GM11168 (cell line): ENCODE data around the gene LONP2.
"Not testable (repeated sequence)": the region's sequence is repeated elsewhere in the genome, so short reads cannot be mapped to it uniquely, and the experiment has no call there.

Experiments
- in situ Hi-C: fragments of 300-500 bp; cut with MboI; formaldehyde crosslinking; loops from one replicate; pipeline ENCODE4 v1.12.0; 2022; ENCODE audit warnings: low sequenced_read_pairs; ENCODE audit not compliant: unreplicated experiment

LONP2 gene

DNA sequence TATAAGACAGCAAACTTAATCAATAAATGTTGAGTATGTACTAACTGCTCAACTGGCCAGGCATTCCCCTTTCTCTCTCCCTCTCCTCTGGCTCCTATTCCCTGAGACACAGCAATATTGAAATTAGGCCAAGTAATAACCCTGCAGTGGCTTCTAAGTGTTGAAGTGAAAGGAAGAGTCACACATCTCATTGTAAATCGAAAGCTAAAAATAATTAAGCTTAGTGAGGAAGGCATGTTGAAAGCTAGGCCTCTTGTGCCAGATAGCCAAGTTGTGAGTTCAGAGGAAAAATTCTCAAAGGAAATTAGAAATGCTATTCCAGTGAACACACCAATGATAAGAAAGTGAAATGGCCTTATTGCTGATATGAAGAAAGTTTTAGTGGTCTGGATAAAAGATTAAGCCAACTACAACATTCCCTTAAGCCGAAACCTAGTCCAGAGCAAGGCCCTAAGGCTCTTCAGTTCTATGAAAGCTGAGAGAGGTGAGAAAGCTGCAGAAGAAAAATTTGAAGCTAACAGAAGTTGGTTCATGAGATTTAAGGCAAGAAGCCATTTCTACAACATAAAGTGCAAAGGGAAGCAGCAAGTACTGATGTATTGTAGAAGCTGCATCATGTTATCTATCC lies 38.6 kb downstream of the LONP2 start:
- in situ Hi-C loops: no loop called here

DNA sequence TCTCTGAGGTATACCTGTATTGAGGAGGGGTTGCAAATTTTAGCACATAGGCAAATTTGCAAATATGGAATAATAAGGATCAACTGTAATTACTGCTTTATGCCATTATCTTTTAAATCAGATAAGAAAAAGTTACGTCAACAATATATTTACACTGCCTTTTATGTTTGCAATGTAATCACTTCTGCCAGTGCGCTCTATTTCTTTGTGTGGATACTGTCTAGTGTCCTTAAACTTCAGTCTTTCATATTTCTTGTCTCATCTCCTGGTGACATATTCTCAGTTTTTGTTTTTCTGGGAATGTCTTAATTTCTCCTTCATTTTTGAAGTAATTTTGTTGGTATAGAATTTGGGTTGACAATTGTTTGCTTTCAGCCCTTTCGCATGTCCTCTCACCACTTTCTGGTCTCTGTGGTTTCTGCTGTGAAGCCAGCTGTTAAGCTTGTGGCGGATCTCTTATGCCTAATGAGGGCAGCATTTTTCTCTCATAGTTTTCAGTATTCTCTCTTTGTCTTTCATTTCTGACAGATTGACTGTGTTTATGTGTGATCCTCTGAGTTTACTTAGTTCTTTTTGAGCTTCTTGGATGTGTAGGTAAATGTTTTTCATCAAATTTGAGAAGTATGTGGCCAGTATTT lies 40.8 kb downstream of the LONP2 start:
- in situ Hi-C loops: no loop called here

DNA sequence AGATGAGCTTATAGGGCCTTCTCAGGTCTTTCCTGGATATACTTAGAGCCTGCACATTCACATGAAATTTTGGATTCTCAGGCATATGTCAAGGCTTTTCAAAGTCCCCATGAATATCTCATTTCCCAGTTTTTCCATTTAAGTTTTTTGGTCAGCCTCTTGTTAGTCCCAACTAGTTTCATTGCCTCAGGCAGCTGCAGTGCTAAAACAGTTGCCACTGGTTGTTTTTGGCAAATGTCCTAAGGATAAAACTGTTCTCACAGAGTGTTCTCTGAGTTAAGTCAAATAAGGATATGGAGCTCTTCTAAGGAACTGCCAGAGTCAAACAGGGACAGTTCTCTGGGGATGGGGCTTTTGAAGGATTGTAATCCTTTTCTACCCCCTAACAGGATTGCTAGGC lies 43.1 kb downstream of the LONP2 start:
- in situ Hi-C loops: no loop called here

DNA sequence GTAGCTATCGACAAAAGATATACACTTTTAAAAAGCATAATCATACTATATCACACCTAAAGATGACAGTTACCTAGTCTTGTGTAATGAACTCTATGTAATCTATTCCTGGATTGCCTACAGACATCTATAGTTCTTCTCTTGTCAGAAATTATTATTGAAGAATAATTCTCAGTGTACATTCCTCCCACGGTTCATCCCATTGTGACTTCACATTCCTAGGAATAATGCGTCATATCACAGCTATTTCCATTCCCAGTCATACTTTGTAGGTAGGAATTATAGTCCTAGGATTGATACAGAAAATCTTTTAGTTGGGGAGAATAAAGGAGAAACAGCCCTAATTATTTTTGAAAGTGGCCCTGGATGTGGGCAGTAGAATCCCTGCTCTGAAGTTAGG lies 47.2 kb downstream of the LONP2 start:
- in situ Hi-C loops: no loop called here

DNA sequence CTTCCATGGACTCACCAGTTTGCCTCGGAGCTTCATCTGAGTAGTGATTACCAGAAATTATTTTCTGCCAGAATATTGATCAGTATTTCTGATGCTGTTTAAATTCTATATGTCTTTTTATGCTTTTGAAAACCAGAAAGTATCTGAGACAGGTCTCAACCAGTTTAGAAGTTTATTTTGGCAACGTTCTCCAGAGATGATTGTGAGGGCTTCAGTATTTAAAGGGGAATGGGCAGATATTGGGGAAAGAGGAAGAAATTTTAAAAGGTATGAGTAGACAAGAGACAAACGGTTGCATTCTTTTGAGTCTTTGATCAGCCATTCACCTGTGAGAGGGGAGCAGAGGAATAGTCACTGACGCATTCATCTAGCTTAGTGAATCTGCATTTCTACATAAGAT lies 47.7 kb downstream of the LONP2 start:
- in situ Hi-C loops: no loop called here

DNA sequence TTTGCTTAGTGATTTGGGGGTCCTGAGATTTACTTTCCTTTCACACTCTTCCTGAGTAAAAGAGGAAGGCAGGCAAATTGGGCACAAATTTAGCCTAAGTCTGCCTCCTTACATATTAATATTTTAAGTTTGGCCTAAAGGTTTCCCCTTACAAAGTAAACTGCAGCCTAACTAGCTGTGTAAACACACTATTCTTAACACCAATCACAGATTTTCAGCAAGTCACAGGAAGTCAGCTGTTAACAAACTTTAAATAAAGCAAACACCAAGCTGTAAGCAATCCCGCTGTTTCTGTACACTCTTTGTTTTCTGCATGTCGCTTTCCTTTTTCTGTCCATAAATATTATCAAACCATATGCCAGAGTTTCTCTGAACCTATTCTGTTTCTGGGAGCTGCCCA lies 48.4 kb downstream of the LONP2 start:
- in situ Hi-C loops: no loop called here

DNA sequence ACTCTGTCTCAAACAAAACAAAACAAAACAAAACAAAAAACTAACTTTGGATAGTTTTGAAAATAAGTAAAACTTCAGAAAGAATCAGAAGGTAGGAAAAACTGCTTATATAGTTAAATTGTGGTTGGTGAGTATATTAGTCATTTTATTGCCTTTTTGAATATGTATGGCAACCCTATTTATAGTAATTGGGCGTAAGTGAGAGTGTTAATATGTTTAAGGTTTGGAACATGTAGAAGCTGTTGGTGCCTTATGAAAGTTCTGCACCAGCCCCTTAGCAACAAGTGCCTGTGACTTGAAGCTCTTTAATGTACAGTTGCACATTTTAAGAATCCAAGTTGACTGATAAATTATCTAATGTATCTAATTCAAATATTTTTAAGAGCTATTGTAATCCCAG lies 50.6 kb downstream of the LONP2 start:
- in situ Hi-C loops: no loop called here

DNA sequence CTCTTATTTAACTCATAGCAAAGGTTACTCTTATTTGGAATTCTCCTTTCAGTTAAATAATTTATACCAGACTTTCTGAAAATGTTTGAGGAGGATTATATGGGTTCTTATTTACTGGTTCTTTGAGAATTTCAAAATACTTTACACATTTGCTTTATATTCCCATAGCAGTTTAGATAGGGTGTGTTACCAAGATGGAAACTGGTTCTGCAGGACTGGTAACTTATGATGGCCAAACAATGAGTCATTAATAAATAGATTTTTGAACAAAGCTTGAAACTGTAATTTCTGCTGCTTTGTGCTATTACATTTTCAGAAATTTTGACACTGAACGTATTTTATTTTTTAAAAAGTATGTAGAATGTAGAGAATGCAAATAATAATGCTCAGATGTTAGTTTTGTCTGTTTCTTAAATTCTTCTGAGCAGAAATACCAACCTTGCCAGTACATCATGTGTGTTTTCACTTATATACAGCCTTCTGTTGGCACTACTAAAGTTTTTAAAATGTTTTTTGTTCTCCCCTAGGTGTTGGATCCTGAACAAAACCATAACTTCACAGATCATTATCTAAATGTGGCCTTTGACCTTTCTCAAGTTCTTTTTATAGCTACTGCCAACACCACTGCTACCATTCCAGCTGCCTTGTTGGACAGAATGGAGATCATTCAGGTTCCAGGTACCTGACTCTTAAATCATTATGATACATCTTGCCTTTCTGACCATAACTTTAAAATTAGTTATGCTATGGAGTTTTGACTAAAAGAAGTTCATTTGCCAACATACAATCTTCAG lies 51.6 kb downstream of the LONP2 start:
- in situ Hi-C loops: no loop called here

DNA sequence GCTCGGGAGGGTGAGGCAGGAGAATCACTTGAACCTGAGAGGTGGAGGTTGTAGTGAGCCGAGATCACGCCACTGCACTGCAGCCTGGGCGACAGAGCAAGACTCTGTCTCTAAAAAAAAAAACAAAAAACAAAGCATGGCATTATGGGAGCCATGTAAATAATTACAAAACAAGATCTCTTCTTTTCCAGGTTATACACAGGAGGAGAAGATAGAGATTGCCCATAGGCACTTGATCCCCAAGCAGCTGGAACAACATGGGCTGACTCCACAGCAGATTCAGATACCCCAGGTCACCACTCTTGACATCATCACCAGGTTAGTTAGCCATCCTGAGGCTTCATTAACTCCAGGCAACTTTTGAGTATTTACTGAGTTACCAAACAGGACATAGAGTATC lies 55.4 kb downstream of the LONP2 start:
- in situ Hi-C loops: no loop called here

DNA sequence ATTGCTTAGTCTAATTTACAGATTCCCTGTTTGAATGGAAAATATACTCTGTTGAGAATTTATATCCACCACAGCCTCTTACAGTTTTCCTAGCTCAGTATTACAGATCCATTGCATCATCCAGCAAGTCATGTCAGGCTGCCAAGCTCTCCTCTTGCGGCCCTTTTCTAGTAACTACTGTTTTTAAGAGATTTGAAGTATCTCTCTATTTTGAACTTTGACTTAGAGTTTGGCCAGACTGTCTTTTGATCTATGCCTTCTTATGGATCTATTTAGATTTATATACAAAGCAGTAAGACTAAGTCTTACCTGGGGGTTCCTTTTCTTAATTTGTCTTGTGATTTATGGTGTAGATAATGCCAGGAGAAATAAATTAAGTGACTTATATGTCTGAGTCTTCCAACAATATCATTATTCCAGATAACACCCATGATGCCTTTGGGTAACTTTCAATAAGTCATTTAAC lies 56.3 kb downstream of the LONP2 start:
- in situ Hi-C loops: no loop called here

DNA sequence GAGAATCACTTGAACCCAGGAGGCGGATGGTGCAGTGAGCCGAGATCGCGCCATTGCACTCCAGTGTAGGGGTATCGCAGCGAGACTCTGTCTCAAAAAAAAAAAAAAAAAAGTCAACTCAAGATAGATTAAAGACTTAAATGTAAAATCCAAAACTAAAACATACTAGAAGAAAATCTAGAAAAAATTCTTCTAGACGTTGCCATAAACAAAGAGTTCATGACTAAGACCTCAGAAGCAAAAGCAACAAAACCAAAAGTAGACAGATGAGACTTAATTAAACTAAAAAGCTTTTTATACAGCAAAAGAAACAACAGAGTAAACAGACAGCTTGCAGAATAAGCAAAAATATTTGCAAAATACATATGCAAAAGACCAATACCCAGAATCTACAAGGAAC lies 64.4 kb downstream of the LONP2 start:
- in situ Hi-C loops: no loop called here

DNA sequence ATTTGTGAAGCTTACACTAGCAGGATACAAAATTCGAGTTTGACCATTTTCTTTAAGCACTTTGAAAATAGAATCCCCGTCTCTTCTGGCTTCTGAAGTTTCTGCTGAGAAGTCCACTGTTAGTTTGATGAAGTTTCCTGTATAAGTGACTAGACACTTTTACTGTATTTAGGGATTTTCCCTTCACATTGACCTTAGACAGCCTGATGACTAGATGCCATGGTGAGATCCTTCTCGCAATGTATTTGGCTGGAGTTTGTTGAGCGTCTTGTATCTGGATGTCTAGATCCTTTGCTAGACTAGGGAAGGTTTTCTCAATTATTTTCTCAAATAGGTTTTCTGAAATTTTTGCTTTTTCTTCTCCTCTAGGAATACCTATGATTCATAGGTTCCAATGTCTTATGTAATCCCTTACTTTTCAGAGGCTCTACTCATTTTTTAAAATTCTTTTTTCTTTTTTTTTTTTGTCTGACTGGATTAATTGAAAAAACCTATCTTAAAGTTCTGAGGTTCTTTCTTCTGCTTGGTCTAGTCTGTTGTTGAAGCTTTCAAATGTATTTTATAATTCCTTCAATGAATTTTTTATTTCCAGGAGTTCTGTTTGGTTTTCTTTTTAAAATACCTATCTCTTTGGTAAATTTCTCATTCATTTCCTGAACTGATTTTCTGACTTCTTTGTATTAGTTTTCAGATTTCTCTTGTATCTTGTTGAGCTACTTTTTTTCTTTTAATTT lies 67.0 kb downstream of the LONP2 start:
- in situ Hi-C loops: no loop called here

DNA sequence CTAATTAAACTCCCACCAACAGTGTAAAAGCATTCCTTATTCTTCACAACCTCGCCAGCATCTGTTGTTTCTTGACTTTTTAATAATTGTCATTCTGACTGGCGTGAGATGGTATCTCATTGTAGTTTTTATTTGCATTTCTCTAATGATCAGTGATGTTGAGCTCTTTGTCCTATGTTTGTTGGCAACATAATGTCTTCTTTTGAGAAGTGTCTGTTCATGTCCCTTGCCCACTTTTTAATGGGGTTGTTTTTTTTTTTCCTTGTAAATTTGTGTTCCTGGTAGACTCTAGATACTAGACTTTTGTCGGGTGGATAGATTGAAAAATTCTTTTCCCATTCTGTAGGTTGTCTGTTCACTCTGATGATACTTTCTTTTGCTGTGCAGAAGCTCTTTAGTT lies 69.8 kb downstream of the LONP2 start:
- in situ Hi-C loops: not testable (repeated sequence)

DNA sequence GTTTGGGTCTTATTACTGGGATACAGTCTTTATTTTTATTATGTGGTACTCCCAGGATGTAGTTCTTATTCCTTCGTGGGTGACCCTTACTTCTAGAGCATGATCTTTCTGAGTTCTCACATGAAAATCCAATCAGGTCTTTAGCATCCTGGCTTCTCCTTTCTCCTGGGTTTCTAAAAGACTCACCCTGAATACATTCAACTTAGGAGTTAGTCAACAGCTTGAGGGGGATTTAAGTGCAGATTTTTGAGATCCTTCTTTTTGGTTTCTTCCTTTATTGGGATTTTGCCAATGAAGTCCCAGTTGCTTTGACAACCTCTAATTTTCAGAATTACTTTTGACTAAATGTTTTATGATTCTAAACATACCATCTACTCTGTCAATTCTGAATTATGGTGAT lies 72.9 kb downstream of the LONP2 start:
- in situ Hi-C loops: no loop called here

DNA sequence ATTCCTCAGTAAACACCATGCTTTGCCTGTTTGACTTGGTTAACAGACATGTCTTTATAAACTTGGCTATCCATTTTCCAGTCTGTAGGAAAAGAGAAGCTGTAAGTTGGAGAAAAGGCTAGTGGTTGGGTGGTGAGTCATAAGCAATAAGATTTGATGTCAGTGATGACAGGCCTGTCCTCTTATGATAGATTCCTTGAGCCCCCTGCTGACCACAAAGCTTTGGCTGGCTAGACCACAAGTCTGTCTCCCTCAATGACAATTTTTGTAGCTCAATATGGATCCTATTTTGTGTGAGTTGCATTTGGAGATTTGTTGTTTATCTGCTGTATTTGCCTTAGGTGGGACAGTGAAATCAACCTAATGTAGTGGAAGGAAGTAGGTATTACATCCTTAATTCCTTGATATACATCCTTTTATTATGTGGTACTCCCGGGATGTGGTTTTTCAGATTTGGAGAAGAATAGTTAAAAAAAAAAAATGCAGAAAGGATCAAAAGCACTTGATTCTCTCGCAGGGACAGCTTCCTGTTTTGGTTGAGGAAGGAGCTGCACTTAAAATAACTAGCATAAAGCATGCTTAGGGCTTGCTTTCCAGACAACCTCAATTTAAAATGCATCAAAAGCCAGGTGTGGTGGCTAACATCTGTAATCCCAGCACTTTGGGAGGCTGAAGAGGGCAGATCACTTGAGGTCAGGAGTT lies 73.7 kb downstream of the LONP2 start:
- in situ Hi-C loops: no loop called here

DNA sequence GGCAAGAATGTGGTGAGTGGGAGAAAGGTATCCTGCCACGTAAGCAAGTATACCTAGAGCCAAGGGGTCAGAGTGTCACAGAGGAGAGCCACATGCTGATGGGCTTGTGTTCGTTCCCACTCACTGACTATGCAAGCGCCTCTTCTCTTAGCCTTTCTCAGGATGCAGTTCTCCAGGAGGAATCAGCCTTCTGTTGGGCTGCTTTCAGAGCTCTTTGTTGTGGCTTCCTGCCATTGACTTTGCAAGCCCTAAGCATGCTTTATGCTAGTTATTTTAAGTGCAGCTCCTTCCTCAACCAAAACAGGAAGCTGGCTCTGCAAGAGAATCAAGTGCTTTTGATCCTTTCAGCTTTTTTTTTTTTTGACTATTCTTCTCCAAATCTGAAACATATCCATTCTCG lies 74.5 kb downstream of the LONP2 start:
- in situ Hi-C loops: no loop called here

DNA sequence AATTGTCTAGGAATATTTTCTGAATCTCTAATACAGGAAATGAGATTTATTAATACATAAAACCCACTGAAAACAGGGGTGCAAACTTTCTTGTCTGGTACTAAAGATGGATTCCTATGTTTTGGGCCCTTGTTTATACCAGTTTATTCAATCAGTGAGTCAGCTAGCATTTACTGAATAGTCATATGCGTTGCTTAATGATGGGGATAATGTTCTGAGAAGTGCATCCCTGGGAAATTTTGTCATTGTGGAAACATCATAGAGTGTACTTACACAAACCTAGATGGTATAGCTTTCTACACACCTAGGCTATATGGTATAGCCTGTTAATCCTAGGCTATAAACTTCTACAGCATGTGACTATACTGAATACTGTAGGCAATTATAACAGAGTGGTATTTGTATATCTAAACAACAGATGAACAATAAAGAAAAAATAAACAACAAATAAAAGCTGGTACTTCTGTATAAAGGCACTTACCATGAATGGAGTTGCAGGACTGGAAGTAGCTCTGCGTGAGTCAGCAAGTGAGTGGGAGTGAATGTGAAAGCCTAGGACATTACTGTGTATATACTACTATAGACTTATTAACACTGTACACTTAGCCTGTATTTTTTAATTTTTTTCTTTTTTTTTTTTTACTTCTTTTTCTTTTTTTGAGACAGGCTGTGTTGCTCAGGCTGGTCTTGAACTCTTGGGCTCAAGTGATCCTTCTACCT lies 77.4 kb downstream of the LONP2 start:
- in situ Hi-C loops: no loop called here

DNA sequence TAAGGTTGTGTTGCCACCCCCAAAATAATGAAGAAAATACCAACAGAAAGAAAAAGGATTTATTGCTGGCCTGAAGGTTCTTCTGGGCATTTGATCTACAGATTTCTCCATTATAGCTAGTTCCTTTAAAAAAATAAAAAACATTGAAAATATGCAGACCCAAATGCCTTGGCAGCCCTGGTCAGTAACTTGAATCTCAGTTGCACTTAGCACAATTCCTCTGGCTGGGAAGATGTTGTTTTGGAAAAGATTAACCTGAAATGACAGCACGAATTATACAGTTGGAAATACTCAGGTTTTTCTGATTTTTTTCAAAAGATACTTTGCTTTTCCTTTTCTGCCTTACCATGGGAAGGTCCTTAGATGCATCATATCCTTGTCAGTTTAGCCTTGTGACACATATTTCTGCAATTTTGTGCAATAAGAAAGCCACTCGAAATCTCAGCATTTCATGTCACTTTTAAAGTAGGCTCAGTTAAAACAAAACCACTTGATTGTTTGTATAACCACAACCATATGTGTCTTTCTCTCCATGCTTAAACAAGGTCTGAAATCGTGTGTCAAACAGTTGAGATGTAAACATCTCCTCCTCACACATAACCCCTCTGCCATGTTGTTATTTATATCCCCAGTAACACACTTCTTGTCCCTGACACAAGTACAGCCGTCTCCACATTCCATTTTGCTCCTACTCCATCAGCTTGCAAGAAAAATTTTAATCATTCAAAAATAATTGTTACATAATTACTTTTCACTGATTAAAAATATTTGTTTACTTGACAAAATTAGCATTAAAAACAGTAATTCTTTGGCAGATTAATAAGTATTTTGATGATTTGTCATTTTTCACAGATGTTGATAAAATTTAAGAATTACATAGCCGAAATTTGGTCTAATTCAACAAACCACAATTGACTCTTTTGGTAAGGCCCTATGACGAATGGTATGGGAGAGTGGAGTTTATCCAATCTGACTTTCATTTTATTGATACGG lies 80.0 kb downstream of the LONP2 start:
- in situ Hi-C loops: no loop called here
